Choroid plexus epithelial cell (primary cell): ENCODE data around the gene COPG2.

Experiments
- DNase-seq: peaks from one replicate; pipeline ENCODE4 v3.0.0-alpha.2; 2010; ENCODE audit warnings: low read depth
- H3K4me3 ChIP-seq: 2 replicates; pipeline ENCODE4 v1.5.1; 2011; ENCODE audit warnings: low read depth, mild to moderate bottlenecking, control low read depth, low read length, moderate library complexity
- TF ChIP-seq, protein P1 (sequence below): conservative IDR thresholded peaks from 2 replicates; pipeline ENCODE4 v1.5.1; 2011; ENCODE audit warnings: low read depth, mild to moderate bottlenecking, control low read depth, inconsistent platforms, low read length, moderate library complexity

COPG2 gene

DNA sequence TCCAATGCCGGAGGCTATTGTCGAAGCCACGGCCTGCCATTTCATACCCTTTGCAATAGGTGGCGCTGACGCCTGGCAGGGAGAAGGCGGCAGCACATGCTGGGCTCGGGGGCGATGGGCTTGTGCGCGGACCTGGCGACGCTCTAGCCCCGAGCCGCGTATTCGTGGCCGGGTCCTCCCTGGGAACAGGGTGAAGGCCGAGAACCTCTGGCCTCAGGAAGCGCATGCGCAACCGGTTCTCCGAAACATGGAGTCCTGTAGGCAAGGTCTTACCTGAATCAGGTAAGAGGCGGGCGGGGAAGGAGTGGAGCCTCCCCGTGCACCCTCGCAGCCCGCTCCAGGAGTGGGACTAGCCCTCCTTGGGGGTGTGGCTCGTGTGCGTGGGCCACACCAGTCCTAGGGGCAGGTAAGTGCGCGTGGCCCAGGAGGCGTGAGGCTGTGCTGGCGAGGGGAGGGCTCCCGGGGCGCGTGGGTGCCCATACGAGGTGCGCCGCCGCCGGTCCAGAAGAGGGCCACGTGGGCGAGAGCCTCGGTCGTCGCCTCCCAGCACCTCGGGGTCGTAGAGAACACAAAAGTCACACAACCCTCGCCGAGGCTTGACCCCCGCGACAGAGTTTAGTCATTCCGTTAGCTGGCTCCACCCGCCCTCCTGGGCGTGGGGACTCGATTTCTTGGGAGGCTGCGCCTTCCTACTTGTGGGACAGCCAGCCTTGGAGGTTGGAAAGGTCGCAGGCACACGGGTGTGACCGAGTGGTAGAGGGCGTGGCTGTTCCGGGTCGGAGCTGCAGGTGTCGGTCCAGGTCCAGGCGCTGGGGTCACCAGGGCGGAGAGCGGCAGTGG is 182.2 kb downstream of the COPG2 start:
- DNase-seq: peak; percentile 50
- TF ChIP-seq, protein P1, sequence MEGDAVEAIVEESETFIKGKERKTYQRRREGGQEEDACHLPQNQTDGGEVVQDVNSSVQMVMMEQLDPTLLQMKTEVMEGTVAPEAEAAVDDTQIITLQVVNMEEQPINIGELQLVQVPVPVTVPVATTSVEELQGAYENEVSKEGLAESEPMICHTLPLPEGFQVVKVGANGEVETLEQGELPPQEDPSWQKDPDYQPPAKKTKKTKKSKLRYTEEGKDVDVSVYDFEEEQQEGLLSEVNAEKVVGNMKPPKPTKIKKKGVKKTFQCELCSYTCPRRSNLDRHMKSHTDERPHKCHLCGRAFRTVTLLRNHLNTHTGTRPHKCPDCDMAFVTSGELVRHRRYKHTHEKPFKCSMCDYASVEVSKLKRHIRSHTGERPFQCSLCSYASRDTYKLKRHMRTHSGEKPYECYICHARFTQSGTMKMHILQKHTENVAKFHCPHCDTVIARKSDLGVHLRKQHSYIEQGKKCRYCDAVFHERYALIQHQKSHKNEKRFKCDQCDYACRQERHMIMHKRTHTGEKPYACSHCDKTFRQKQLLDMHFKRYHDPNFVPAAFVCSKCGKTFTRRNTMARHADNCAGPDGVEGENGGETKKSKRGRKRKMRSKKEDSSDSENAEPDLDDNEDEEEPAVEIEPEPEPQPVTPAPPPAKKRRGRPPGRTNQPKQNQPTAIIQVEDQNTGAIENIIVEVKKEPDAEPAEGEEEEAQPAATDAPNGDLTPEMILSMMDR: peak; percentile 78
- peak overlapping the region; percentile 50 for H3K4me3 ChIP-seq

DNA sequence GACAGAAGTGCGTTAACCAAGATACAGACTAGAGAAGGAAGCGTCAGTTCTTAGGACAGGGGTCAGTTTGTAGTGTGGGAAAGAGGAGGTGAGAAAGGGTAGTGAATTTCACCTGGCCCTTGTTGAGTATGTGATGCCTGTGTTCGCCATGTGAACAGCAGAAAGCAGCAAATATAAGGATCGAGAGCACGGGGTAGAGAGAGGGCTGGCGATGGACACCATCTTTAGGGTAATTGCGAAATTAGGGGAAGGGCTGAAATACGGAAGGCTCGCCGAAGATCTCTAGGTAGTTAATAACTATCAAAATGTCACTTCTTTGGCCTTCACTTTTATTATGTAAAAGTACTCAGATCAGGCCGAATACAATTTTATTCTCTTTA is 182.8 kb downstream of the COPG2 start:
- TF ChIP-seq, protein P1: no peak
- H3K4me3 ChIP-seq: no peak overlapping the region
- no peak for DNase-seq

DNA sequence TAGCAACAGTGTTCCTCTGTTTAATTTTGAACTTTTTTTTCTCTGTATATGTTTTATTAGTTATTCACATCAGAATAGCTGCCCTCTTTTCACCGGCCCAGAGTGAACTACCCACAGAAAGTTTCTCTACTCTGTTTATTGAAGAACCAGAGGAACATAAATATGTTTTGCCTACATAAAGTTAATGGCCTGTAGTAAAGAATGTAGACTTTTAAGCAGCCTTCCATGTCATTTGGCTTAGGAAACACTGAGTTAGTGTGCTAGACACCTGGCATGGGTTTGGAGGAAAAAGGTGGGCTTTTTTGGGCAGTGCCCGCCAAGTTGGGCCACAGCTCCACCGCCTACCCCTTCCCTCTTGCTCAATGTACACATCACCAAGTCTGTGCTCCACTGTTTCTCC is 185.5 kb downstream of the COPG2 start:
- no peak for DNase-seq
- no peak overlapping the region for H3K4me3 ChIP-seq
- TF ChIP-seq, protein P1: no peak

DNA sequence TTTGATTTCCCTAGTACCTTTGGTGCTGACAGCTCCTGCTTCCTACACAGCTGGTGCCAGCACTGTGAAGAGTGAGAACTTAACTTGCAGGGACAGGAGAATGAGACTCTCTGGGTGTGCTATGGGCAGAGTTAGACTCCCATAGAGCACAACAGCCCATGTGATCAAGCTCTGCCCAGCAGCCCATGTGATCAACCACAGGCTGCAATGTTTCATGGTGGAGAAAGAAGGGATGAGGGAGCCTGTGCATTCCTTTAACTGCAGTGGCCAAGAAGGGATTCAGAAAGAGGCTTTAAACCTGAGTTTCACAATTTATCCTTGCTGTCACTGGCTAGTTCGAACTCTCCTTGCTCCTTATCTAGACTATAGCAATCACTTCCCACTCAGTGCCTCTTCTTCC is 186.7 kb downstream of the COPG2 start:
- TF ChIP-seq, protein P1: no peak
- peak; percentile 91 for DNase-seq
- H3K4me3 ChIP-seq: no peak overlapping the region

DNA sequence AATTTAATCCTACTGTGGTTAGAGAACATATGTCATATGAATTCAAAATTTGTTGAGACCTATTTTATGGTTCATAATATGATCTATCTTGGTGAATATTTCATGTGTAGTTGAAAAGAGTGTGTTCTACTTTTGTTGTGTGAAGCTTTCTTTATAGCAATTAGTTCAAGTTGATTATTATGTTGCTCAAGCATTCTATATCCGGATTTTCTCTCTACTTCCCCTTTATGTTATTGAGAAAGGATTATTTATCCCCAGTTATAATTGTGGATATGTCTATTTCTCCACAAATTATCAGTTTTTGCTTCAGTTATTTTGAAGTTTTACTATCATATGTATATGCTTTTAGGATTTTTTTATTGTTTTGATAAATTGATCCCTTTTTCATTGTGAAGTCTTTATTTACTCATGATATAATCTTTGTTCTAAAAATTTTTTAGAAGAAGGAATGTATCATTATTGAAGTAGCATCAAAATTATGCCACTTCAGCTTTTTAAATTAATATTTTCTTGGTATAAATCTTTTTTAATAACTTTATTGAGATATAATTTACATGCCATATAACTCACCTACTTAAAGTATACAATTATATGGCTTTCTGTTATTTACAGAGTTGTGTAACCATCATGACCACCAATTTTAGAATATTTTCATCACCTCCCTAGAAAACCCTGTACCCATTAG is 188.7 kb downstream of the COPG2 start:
- H3K4me3 ChIP-seq: no peak overlapping the region
- TF ChIP-seq, protein P1: no peak
- DNase-seq: no peak

DNA sequence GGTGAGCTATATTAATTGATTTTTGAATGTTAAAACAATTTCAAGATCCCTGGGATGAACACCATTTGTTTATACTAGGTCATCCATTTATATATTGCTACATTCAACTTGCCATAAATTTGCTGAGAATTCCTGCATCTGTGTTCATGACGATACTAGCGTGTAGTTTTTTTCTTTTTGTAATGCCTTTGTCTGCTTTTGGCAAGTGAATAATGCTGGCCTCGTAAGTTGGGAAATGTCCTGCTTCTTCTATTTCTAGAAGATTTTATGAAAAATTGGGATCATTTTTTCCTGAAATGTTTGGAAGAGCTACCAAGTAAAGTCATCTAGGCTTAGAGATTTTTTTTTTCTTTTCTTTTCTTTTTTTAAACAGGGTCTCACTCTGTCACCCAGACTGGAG is 189.6 kb downstream of the COPG2 start:
- no peak for DNase-seq
- H3K4me3 ChIP-seq: no peak overlapping the region
- TF ChIP-seq, protein P1: no peak
